Measurements from ENCODE around the gene TIMP2.
"Not testable (repeated sequence)": the region's sequence is repeated elsewhere in the genome, so short reads cannot be mapped to it uniquely, and the experiment has no call there.

Gene TIMP2

GRCh38 chr17:78903101-78903779 is 21.9 kb downstream of the TIMP2 start, which contains the start of gene CEP295NL:
TSS of gene CEP295NL (minus strand) at chr17:78903201. CDS start at chr17:78901828, 1,373 bp downstream.
- DNase-seq = no peak

- not testable (repeated sequence) for DNase-seq
These were observed 23.0 kb downstream of the TIMP2 start for GRCh38 chr17:78902231-78902630.

GRCh38 chr17:78901806-78902205 is 23.4 kb downstream of the TIMP2 start:
- DNase-seq = no peak

GRCh38 chr17:78900816-78901215 is 24.4 kb downstream of the TIMP2 start:
- DNase-seq = no peak

- no peak for DNase-seq
These were observed 25.6 kb downstream of the TIMP2 start for GRCh38 chr17:78899361-78900260.

- no peak for DNase-seq
These were observed 26.2 kb downstream of the TIMP2 start for GRCh38 chr17:78898947-78899346.

GRCh38 chr17:78898075-78898836 is 26.9 kb downstream of the TIMP2 start:
- no peak for DNase-seq

- no peak for DNase-seq
These were observed 27.5 kb downstream of the TIMP2 start for GRCh38 chr17:78897664-78898047.

- DNase-seq = no peak
These were observed 28.1 kb downstream of the TIMP2 start for GRCh38 chr17:78896834-78897663.

- no peak for DNase-seq
These were observed 28.9 kb downstream of the TIMP2 start for GRCh38 chr17:78896091-78896833.

- no peak for DNase-seq
These were observed 29.9 kb downstream of the TIMP2 start for GRCh38 chr17:78895322-78895721.

GRCh38 chr17:78893684-78894083 is 31.5 kb downstream of the TIMP2 start:
- no peak for DNase-seq

GRCh38 chr17:78892936-78893379 is 32.2 kb downstream of the TIMP2 start:
- no peak for DNase-seq

- DNase-seq = no peak
These were observed 32.7 kb downstream of the TIMP2 start for GRCh38 chr17:78892520-78892919.

GRCh38 chr17:78892062-78892456 is 33.1 kb downstream of the TIMP2 start:
- no peak for DNase-seq

- DNase-seq = no peak
These were observed 33.7 kb downstream of the TIMP2 start for GRCh38 chr17:78891406-78892061.

GRCh38 chr17:78890498-78890897 is 34.7 kb downstream of the TIMP2 start:
- peak; percentile 77 for DNase-seq

- not testable (repeated sequence) for DNase-seq
These were observed 35.1 kb downstream of the TIMP2 start for GRCh38 chr17:78890096-78890495.

- DNase-seq = no peak
These were observed 35.7 kb downstream of the TIMP2 start for GRCh38 chr17:78889531-78889930.

- DNase-seq = no peak
These were observed 36.2 kb downstream of the TIMP2 start for GRCh38 chr17:78888941-78889518.

GRCh38 chr17:78886954-78887353 is 38.2 kb downstream of the TIMP2 start:
- DNase-seq = no peak

Measured in activated effector memory CD4-positive, alpha-beta T cell treated with anti-CD3 and anti-CD28 coated beads, Interleukin-2, amount 50 U/mL, for 16 hours (primary cell).